T follicular helper cell (primary cell): ENCODE results near the gene IL6.
"Not testable (repeated sequence)": the region's sequence is repeated elsewhere in the genome, so short reads cannot be mapped to it uniquely, and the experiment has no call there.

Source experiments
- DNase-seq: peaks from one replicate; pipeline ENCODE4 v3.0.0-alpha.2; 2020; ENCODE audit warnings: low read depth

Gene IL6

GRCh38 chr7:22727714-22728035, 675 bp downstream of the IL6 start:
- no peak for DNase-seq

GRCh38 chr7:22728401-22729029, 1.5 kb downstream of the IL6 start:
- no peak for DNase-seq

DNA sequence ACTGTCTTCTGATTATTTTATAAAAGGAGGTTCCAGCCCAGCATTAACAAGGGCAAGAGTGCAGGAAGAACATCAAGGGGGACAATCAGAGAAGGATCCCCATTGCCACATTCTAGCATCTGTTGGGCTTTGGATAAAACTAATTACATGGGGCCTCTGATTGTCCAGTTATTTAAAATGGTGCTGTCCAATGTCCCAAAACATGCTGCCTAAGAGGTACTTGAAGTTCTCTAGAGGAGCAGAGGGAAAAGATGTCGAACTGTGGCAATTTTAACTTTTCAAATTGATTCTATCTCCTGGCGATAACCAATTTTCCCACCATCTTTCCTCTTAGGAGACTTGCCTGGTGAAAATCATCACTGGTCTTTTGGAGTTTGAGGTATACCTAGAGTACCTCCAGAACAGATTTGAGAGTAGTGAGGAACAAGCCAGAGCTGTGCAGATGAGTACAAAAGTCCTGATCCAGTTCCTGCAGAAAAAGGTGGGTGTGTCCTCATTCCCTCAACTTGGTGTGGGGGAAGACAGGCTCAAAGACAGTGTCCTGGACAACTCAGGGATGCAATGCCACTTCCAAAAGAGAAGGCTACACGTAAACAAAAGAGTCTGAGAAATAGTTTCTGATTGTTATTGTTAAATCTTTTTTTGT, 2.3 kb downstream of the IL6 start:
- no peak for DNase-seq

GRCh38 chr7:22730066-22730710, 3.2 kb downstream of the IL6 start:
- no peak for DNase-seq

GRCh38 chr7:22730921-22731654, 4.1 kb downstream of the IL6 start:
- DNase-seq = no peak

- DNase-seq = no peak
These were observed 4.8 kb downstream of the IL6 start for GRCh38 chr7:22731766-22732165.

DNA sequence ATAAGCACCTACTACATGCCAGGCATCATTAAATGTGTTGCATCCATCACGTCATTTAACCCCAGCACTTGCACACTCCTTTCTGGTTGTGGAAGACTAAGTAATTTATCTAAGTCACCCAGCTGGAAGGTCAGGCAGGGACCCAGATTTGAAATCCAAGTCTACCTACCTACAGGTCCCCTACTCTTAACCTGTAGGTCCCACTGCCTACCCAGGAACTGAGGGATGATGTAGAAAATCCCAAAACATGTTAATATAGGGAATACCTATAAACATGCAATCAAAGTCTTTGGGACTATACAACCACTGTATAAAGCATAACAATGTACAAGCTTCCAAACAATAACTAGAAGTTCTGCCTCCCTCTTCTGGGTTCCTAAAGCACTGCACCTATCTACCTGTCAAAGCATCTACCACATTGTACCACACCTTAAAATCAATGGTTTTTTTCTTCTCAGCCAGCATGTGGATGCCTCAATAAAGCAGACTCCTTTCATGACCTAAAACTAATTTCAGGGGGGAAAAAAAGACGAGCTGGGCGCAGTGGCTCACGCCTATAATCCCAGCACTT, 5.6 kb downstream of the IL6 start:
- no peak for DNase-seq

DNA sequence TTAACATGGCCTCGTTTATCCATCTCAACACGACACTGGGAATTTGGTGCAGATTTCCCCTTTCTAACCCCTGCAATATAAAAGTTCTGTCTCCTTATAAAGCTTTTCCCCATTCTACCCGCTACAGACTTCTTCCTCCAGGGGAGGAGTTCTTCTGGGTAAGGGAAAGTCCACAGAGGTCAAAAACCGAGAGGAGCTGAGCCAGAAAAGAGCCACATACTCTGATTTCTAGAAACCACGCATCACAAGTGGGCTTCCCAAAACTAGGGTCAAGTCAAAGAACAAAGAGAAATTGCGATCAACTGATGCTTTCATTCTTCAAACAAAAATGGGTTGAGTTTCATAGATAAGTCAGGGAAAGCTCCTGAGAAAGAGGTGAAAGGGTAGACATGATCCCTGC, 6.8 kb downstream of the IL6 start:
- DNase-seq = no peak

GRCh38 chr7:22743014-22743413, 16.0 kb downstream of the IL6 start:
- DNase-seq = no peak

DNA sequence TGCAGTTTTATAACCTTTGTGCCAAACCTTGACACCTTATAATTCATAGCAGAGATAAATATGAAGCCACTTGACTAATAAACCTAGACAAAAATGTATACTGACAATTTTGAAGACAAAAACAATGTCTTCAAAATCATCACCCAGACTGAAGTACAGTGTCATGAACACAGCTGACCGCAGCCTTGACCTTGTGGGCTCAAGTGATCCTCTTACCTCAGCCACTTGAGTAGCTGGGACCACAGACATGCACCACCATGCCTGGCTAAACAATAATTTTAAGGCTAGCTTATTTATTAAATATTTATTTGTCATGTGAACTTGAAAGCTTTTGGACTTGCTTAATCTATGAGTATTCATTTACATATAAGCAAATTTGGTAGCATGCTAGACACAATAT, 24.3 kb downstream of the IL6 start:
- no peak for DNase-seq

DNA sequence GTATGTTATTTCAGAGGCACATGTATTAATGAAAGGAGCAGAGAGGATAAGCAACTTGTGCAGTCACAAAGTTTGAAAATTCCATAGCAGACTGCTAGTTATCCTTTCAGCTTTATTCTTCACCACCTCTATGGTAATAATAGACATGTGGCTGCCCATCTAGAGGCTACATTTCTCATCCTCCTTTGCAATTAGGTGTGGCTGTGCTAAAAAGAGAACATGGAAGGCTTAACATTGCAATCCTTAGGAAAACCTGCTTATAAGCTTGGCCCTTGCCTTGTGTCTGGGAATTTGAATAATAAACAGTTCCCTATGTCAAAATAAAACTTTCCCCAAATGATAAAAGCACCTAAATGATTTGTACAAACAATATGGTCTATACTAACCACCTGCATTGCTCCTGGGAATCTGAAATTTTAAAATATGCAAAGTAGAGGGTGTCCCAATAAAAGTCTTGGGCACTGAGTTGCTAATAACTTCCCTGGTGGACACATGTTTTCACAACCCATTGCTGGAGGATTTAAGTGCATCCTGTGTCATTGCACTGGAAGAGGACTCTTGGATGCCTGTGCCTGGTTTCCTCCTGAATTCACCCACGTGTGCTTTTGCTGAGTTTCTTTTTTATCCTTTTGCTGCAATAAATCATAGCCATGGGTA, 30.5 kb downstream of the IL6 start:
- DNase-seq = no peak

GRCh38 chr7:22758576-22758975, 31.6 kb downstream of the IL6 start:
- DNase-seq = no peak

DNA sequence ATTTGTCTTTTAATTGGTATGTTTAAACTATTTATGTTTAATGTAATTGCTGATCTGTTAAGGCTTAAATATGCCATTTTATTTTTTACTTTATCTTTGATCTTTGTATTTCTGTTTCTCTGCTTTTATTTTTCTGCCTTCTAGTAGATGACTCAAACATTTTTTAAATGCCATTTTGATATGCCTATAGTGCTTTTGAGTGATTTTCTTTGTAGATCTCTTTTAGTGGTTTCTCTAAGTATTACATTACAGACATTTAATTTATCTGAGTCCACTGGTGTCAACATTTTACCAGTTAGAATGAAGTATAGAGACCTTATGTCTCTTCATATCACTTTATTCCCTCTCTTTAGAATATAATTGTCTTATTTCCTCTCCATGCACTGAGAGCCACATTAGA, 32.7 kb downstream of the IL6 start:
- no peak for DNase-seq

DNA sequence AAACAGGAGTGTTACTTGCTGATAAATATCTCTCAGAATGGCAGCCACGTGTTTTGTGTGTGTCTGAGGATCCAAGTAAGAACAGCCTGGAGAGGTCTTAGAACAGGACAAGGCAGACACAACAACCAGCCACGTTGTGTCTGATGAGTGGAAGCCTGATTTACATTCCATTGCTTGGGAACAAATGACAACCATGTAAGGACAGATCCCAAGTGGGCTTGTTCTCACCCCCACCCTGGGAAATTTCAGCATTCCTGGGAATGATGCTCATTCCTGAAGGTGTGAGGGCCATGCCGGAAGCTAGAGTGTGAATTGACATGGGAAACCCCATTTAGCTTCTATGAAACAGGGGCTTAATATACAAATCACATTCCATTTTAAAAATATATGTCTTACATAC, 35.9 kb downstream of the IL6 start:
- DNase-seq = no peak

DNA sequence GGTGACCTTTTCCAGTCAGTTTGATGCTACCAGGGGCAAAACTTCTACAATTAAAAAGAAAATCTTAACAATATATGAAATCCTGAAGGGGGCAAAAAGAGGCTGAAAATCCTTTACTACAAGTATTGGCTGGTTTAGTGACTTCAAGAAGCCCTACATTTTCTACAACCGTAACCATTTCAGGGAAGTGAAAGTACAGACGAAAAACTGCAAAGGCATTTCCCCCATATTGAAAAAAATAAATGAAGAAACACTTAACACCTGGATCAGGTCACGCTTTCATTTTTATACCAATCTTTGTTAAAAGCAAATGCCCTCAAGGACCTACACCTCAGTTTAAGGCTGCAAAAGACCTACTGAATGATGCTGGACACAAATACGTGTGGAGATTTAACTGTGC, 38.6 kb downstream of the IL6 start:
- no peak for DNase-seq

- no peak for DNase-seq
These were observed 44.3 kb downstream of the IL6 start for GRCh38 chr7:22771194-22771871.

- no peak for DNase-seq
These were observed 44.9 kb downstream of the IL6 start for GRCh38 chr7:22771872-22772228.

- DNase-seq = no peak
These were observed 45.9 kb downstream of the IL6 start for GRCh38 chr7:22772885-22773284.

DNA sequence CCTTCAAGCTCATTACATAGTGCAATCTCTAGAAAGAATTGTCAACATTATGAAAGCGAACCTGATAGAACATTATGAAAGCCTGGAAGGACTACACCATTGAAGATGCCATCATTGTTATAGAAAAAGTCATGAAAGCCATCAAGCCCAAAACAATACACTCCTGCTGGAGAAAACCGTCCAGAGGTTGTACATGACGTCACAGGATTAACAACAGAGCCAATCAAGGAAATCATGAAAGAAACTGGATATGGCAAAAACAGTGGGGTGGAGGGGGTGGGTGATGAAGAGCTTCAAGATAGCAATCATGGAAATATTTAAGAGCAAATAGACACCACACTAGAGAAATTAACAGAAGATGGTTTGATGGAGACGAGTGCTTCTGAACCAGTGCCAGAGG, 50.0 kb downstream of the IL6 start:
- no peak for DNase-seq

GRCh38 chr7:22779730-22780323, 52.8 kb downstream of the IL6 start:
- not testable (repeated sequence) for DNase-seq

DNA sequence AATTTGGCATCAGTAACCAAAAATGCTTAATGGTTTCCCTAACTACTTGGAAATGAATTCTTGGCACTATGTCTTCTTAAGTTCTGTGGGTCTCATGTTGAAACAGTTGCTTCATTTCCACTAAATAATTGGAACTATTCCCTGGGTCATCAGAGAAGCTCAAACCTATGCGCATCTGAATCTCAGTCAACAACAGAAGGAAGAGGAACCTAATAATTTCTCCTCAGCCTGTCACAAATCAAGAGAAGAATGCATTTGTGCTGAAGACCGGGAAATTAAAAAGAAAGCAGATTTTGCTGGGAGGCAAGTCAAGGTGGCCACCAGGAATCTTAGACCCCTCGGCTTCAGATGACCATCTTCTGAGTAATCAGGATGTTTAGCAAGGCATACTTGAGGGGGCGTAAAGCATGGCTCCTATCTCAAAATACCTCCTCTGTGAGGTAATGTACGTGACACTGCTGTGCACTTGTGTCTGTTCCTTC, 54.3 kb downstream of the IL6 start:
- no peak for DNase-seq
